Heart left ventricle (tissue), 16 donors: ENCODE data around the gene SERPINE1. TPM values are rescaled to one million over a fixed set of nuclear protein-coding genes. Genes with fewer than 3 reads are reported as not detected.

Source experiments
- ATAC-seq, 4 donors: fragments of 200-7000 bp; cut with Tn5 transposase; one replicate each; pipeline ENCODE4 v1.9.1; 2020 to 2022; ENCODE audit warnings: moderate library complexity in 4 of 4, mild to moderate bottlenecking in 3 of 4, moderate number of reproducible peaks in 1 of 4
- DNase-seq, 5 donors: peaks; one replicate each; pipeline ENCODE4 v3.0.0-alpha.2; 2020
- H3K27ac ChIP-seq, 12 donors: fragments of 200-600 bp; sonication (generic) in 4 of 12; one replicate each; pipeline versions ENCODE4 v1.5.0 to v1.8.0; 2016 to 2022; ENCODE audit warnings: mild to moderate bottlenecking in 2 of 12
- H3K27me3 ChIP-seq, 9 donors: fragments of 200-600 bp; sonication (generic) in 2 of 9; one replicate each; pipeline versions ENCODE4 v1.5.1 to v1.8.0; 2016 to 2022; ENCODE audit warnings: mild to moderate bottlenecking in 3 of 9
- H3K36me3 ChIP-seq, 9 donors: fragments of 200-600 bp; sonication (generic) in 2 of 9; one replicate each; pipeline versions ENCODE4 v1.5.0 to v1.8.0; 2018 to 2022; ENCODE audit warnings: mild to moderate bottlenecking in 2 of 9
- H3K4me1 ChIP-seq, 12 donors: fragments of 200-600 bp; sonication (generic) in 4 of 12; one replicate each; pipeline versions ENCODE4 v1.5.0 to v1.8.0; 2016 to 2022; ENCODE audit warnings: mild to moderate bottlenecking in 3 of 12
- H3K4me3 ChIP-seq, 12 donors: fragments of 200-600 bp; sonication (generic) in 4 of 12; one replicate each; pipeline versions ENCODE4 v1.5.0 to v1.8.0; 2017 to 2022; ENCODE audit warnings: mild to moderate bottlenecking in 9 of 12, moderate library complexity in 4 of 12
- H3K9me3 ChIP-seq, 12 donors: fragments of 200-600 bp; sonication (generic) in 4 of 12; one replicate each; pipeline versions ENCODE4 v1.5.0 to v1.8.0; 2016 to 2022; ENCODE audit warnings: mild to moderate bottlenecking in 1 of 12
- POLR2A ChIP-seq, 2 donors: fragments of 450-650 bp; IDR thresholded peaks; one replicate each; pipeline ENCODE4 v1.6.1; 2017; ENCODE audit warnings: antibody characterized with exemption in 2 of 2, mild to moderate bottlenecking in 2 of 2, moderate library complexity in 2 of 2
- WGBS, 4 donors: extraction: QIAGEN DNeasy Blood & Tissue Kit in 2 of 4; methylation state at CpG; one replicate each; pipeline versions ENCODE4 v1.1.5 to v1.1.7; 2013 to 2018; 5-methylcytosine and 5-hydroxymethylcytosine counted together
- intact Hi-C, 10 donors: fragments of 100-400 bp; cut with DNase I; formaldehyde crosslinking; loops; one replicate each; pipeline versions ENCODE4 v1.11.1 to v1.14.2; 2022
- polyA plus RNA-seq, 2 donors: library from polyadenylated mRNA; stranded (reverse); fragments of 200-250 nt; gene quantifications; one replicate each; pipeline ENCODE4 v1.2.3, GENCODE V29; 2013
- total RNA-seq, 9 donors: library from RNA; depleted of rRNA in 2 of 9; stranded (reverse); fragments of >200 nt in 2 of 9; fragmentation: NEBNext Ultra II Directional in 3 of 9; extraction: Animal tissue kit (Norgen Biotek cat#: 25700) in 3 of 9; gene quantifications; one replicate each; pipeline versions ENCODE4 v1.1.0 to v1.2.4, GENCODE V29; 2016 to 2023
- TF ChIP-seq, protein P1 (sequence below), 12 donors: fragments of 200-600 bp; sonication (generic) in 4 of 12; IDR thresholded peaks; one replicate each; pipeline versions ENCODE4 v1.5.0 to v1.8.0; 2018 to 2022; ENCODE audit warnings: antibody characterized with exemption in 12 of 12, mild to moderate bottlenecking in 5 of 12
- donor health status: ischemic (EF 13 %, LVEDD 7.1; RV severe dilation, severe dysfunction).
- donor health status: healthy with polysubstance abuse.
- donor health status: DM: no; HTN: yes; CAD: no.
- donor health status: DM: no; HTN: no; CAD: no.
- donor health status: ischemic (EF 25% LVEDD 6.9; RV normal size, moderate dysfunction).
- donor health status: ischemic (EF 25% LVEDD 5.7; RV mildly dilated, moderate dysfunction).
- donor health status: healthy.
- donor health status: DM: yes; HTN: yes; CAD: no.
- donor health status: ischemic (EF 35%, LVEDD 5.7; RV mildly dilated, moderate dysfunction).
- donor health status: nonischemic (EF 11% LVEDD 7.7; RV severe dilation, severe dysfunction).
- donor health status: DM: yes; HTN: yes; CAD: no.
- donor health status: PGD.
- donor health status: ischemic (EF 29% LVEDD 5.4; RV normal size, mild dysfunction).
- donor health status: nonischemic (EF 23%, LVEDD 6.1; RV moderate dilation, normal function).

The SERPINE1 gene
- total and polyA plus RNA-seq, 11 donors = 1.3 to 595 (median 13.9) TPM

DNA sequence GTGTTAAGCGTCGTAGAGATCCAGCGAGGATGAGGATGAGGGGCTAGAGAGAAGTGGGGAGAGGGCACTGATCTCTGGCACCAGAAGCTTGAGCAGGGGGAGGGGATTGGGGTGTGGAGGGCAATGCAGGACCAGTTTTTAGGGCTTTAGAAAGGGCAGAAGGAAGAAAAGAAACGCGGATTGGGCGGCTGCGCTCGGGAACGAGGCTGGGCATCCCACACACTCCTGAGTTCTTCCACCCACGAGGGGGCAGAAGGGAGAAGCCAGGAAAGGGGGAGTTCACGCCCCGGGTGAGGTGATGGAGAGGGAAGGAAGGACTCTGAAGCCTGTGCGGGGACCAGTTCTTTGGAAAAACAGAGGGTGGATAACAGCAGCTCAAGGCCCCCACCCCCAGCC, 44.5 kb downstream of the SERPINE1 start:
- TF ChIP-seq, protein P1, sequence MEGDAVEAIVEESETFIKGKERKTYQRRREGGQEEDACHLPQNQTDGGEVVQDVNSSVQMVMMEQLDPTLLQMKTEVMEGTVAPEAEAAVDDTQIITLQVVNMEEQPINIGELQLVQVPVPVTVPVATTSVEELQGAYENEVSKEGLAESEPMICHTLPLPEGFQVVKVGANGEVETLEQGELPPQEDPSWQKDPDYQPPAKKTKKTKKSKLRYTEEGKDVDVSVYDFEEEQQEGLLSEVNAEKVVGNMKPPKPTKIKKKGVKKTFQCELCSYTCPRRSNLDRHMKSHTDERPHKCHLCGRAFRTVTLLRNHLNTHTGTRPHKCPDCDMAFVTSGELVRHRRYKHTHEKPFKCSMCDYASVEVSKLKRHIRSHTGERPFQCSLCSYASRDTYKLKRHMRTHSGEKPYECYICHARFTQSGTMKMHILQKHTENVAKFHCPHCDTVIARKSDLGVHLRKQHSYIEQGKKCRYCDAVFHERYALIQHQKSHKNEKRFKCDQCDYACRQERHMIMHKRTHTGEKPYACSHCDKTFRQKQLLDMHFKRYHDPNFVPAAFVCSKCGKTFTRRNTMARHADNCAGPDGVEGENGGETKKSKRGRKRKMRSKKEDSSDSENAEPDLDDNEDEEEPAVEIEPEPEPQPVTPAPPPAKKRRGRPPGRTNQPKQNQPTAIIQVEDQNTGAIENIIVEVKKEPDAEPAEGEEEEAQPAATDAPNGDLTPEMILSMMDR (IDR thresholded peaks at IDR 0.05) = no peak
- TF ChIP-seq POLR2A (IDR thresholded peaks at IDR 0.05) = no peak

DNA sequence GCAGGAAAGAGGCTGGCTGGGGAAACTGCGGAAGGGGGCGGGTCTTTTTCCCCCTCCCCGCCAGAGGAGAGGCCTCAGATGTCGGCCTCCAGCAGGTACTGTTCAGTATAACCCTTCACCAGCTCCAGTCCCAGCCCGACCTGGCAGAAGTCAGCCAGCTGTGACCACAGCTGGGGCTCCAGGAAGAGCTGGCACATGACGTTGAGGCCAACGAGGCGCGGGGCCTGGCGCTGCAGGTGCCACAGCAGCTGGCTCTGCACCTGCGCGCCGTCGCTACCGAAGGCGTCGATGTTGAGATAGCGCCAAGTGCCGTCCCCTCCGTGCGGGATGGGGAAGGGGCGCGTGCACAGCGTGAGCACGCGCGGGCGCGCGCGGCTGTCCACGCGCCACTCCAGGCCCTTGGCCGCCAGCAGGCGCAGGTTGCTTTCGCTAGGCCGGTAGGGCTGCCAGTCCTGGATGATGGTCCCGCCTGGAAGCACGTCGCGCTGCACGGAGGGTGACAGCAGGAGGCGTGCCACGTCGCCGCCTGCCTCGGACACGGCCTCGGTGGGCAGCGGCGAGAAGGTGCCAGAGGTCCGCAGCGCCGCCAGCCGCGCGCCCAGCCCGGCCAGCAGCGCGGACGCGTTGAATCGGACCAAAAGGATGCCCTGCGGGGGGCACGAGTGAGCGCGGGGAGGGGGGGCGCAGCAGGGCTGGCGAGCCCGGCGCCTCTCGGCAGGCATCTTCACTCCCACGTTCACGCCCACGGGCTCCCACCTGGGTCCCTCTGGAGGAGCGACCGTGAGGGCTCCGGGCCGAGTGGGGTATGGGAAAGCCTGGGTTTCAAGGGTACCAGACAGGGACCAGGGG, 45.3 kb downstream of the SERPINE1 start:
- intact Hi-C loops = no loop called here
- peak overlapping the region in 3 of 12 donors; percentile 3 to 15 (median 11) for H3K4me3 ChIP-seq
- peaks cover 60 to 100% (median 98%) of the 10 kb centered on the region in 9 donors for H3K27me3 ChIP-seq
- no peaks in the 10 kb centered on the region for H3K9me3 ChIP-seq
- no peak for DNase-seq
- no peaks in the 10 kb centered on the region for H3K36me3 ChIP-seq
- no peak overlapping the region for H3K27ac ChIP-seq
- 0 to 2% (median 2%) methylated on average over 51 to 79 of the region's 79 CpGs for WGBS, 4 donors
- peaks cover 0 to 43% (median 22%) of the 10 kb centered on the region in 12 donors for H3K4me1 ChIP-seq
- no peak for TF ChIP-seq POLR2A (IDR thresholded peaks at IDR 0.05)
- TF ChIP-seq, protein P1 (IDR thresholded peaks at IDR 0.05) = no peak
- no peak for ATAC-seq

More for the DNA sequence above, 44.5 kb downstream of the SERPINE1 start:
- no peaks in the 10 kb centered on the region for H3K36me3 ChIP-seq
- no peak overlapping the region for H3K4me3 ChIP-seq
- peaks cover 0 to 43% (median 22%) of the 10 kb centered on the region in 12 donors for H3K4me1 ChIP-seq
- 1 to 2% (median 1%) methylated on average over 12 to 13 of the region's 13 CpGs for WGBS, 4 donors
- DNase-seq = no peak
- H3K27me3 ChIP-seq = peaks cover 66 to 100% (median 97%) of the 10 kb centered on the region in 9 donors
- intact Hi-C loops = no loop called here
- ATAC-seq = no peak
- H3K27ac ChIP-seq = no peak overlapping the region
- H3K9me3 ChIP-seq = no peaks in the 10 kb centered on the region

DNA sequence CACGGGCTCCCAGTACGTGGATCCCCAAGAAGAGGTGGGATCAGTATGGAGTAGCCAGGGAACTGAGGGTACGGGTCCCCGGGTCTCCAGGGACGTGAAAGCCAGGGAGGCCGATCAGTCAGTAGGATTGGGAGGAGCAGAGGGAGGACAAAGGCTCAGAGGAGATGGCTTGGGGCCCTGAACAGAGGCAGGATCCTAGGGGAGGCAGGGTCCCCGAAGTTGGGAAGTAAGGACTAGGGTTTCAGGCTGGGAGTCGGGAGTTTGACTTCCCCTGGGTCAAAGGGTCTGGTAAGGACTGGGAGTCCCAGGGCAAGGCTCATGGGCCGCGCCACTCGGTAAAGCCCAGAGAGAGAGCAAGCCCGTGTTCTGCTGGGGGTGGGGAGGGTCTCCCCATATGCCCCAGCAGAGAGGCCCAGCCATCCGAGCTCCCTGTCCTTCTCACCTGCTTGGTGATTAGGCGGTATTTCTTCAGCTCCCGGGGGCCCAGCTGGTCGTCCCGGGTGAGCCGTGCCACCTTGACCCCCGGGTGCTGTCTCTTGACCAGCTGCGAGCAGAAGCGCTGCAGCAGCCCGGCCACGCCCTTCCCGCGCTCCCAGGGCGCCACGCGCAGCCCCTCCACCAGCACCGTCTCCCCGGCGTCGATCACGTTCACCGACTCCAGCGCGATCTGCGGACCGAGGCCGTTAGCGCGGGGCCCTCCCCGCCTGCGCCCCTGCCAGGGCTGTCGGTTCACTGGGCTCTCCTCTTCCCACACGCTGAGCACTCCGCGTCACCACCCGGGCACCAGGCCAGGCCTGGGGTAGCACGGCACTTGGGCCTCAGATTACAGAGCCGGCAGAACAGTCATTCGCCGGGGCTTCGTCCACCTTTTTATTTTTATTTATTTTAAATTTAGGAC, 46.2 kb downstream of the SERPINE1 start:
- peak; percentile 36 to 91 (median 84) for ATAC-seq
- 2 to 3% (median 2%) methylated on average over 23 to 53 of the region's 53 CpGs for WGBS, 4 donors
- H3K36me3 ChIP-seq = no peaks in the 10 kb centered on the region
- H3K9me3 ChIP-seq = no peaks in the 10 kb centered on the region
- TF ChIP-seq, protein P1 (IDR thresholded peaks at IDR 0.05) = no peak
- peaks cover 0 to 43% (median 22%) of the 10 kb centered on the region in 12 donors for H3K4me1 ChIP-seq
- H3K27me3 ChIP-seq = peaks cover 62 to 100% (median 99%) of the 10 kb centered on the region in 9 donors
- DNase-seq = peak; percentile 52 to 84 (median 73)
- peak overlapping the region in 7 of 12 donors; percentile 3 to 34 (median 22) for H3K4me3 ChIP-seq
- intact Hi-C loops = no loop called here
- no peak overlapping the region for H3K27ac ChIP-seq
